ENCODE results near the gene TRIM51. TPM values are rescaled to one million over a fixed set of nuclear protein-coding genes. Genes with fewer than 3 reads are reported as not detected.
"Not testable (repeated sequence)": the region's sequence is repeated elsewhere in the genome, so short reads cannot be mapped to it uniquely, and the experiment has no call there.

Gene TRIM51, protein sequence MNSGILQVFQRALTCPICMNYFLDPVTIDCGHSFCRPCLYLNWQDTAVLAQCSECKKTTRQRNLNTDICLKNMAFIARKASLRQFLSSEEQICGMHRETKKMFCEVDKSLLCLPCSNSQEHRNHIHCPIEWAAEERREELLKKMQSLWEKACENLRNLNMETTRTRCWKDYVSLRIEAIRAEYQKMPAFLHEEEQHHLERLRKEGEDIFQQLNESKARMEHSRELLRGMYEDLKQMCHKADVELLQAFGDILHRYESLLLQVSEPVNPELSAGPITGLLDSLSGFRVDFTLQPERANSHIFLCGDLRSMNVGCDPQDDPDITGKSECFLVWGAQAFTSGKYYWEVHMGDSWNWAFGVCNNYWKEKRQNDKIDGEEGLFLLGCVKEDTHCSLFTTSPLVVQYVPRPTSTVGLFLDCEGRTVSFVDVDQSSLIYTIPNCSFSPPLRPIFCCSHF
- not detected in 2 replicates for total RNA-seq (2021; fragmentation: NEBNext Ultra II Directional; extraction: Animal tissue kit (Norgen Biotek cat#: 25700))
- polyA plus RNA-seq (2011; rRNA removed) = not detected in 2 replicates
- polyA plus RNA-seq (2011; cell fraction: cytosol; rRNA removed) = not detected
- polyA plus RNA-seq (2011; cell fraction: nucleus; rRNA removed) = not detected
- polyA plus RNA-seq (2012, experiment 1 of 2) = not detected in 4 replicates
- not detected for polyA plus RNA-seq (2012, experiment 2 of 2)
- not detected for polyA plus RNA-seq (2013, experiment 1 of 2)
- polyA plus RNA-seq (2013, experiment 2 of 2) = not detected
- not detected in 2 replicates for polyA minus RNA-seq (2011; rRNA and poly(A)+ RNA removed)
- polyA minus RNA-seq (2011; cell fraction: cytosol; rRNA and poly(A)+ RNA removed) = not detected
- polyA minus RNA-seq (2011; cell fraction: nucleus; rRNA and poly(A)+ RNA removed) = not detected
- long read RNA-seq, experiment 1 = 0 reads
- long read RNA-seq, experiment 2 = 0 reads

DNA sequence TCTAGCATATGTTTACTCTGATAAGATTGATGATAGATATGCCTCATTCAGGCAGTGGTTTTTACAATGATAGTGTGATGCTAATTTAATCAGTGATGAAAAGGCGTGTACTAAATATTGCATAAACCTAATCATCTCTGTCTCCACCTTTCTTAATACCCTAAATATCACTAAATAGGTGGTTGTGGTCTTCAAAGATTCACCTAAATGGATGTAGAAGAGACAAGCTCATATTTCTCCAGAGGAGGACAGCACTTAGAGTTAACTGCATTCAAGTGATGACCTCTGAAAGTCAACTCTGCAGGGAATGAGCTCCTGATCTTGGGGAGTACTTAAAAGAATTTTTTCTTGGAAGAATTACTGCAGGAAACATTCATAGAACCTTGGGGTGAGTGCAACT lies at the start of gene TRIM51:
TRIM51 (plus strand) TSS at position 301 of the 400 bp plus-strand sequence. CDS start 2,132 bp downstream, outside the sequence.
- H3K23ac ChIP-seq (ENCODE audit: insufficient read length); DNase-seq (ENCODE audit: low read depth in 1 of 2, low spot score in 2 of 2); POLR2A ChIA-PET (ENCODE audit: partially characterized antibody); H3K9me3 ChIP-seq (ENCODE audit: insufficient read depth in 2 of 2, low read depth in 1 of 2, low read length in 1 of 2); CTCF ChIA-PET (ENCODE audit: partially characterized antibody); H3K4me3 ChIP-seq (ENCODE audit: extremely low read depth in 1 of 4, insufficient read depth in 2 of 4, low read depth in 3 of 4, low read length in 4 of 4); H4K8ac ChIP-seq (ENCODE audit: extremely low read depth, insufficient read depth, low read length); H2BK15ac ChIP-seq (ENCODE audit: low read length); H3K4me1 ChIP-seq (replicated peaks in 1 of 4; ENCODE audit: control insufficient read depth in 3 of 4, insufficient read depth in 4 of 4, low read length in 3 of 4); H3K4ac ChIP-seq (replicated peaks; ENCODE audit: insufficient read length, low read depth, low read length); H3K14ac ChIP-seq (ENCODE audit: insufficient read length); H2BK120ac ChIP-seq (replicated peaks; ENCODE audit: low read depth, low read length); H2BK5ac ChIP-seq (ENCODE audit: low read depth, low read length); H4K20me1 ChIP-seq (replicated peaks in 1 of 2; ENCODE audit: control insufficient read depth in 1 of 2, insufficient read depth in 2 of 2, low read length in 2 of 2); H4K91ac ChIP-seq (replicated peaks; ENCODE audit: insufficient read length, low read length); H3K9ac ChIP-seq (replicated peaks in 1 of 4; ENCODE audit: extremely low read depth in 1 of 4, low read depth in 3 of 4, low read length in 3 of 4); H3K27ac ChIP-seq (ENCODE audit: low read depth, low read length); H4K5ac ChIP-seq (ENCODE audit: insufficient read length, low read depth, low read length); FAIRE-seq; H3K4me2 ChIP-seq (ENCODE audit: insufficient read depth in 1 of 2, low read depth in 2 of 2, low read length in 2 of 2); H2BK20ac ChIP-seq (ENCODE audit: low read length); H3K79me1 ChIP-seq (ENCODE audit: low read depth, low read length); H3K56ac ChIP-seq (replicated peaks; ENCODE audit: insufficient read length, low read depth, low read length); H3K23me2 ChIP-seq (ENCODE audit: low read depth, low read length); H2AK5ac ChIP-seq (ENCODE audit: low read depth, low read length); H3K18ac ChIP-seq (ENCODE audit: extremely low read depth, low read length); H2AFZ ChIP-seq (ENCODE audit: low read length); H3K36me3 ChIP-seq (ENCODE audit: control insufficient read depth in 2 of 4, insufficient read depth in 4 of 4, low read length in 3 of 4); H2BK12ac ChIP-seq (ENCODE audit: low read depth, low read length); H3K27me3 ChIP-seq (replicated peaks in 1 of 4; ENCODE audit: control insufficient read depth in 3 of 4, extremely low read depth in 1 of 4, insufficient read depth in 3 of 4, low read length in 3 of 4); H3K79me2 ChIP-seq (ENCODE audit: control insufficient read depth in 1 of 2, insufficient read depth in 2 of 2, low read length in 2 of 2): not testable (repeated sequence)
- 83% methylated on average over 1 of the region's 1 CpG; no CpG with 5 or more reads in 1 of the 2 experiments for WGBS, 2 experiments (ENCODE audit: extremely low coverage in 1 of 2, insufficient coverage in 1 of 2, insufficient read length in 1 of 2, insufficient replicate concordance in 2 of 2, low coverage in 1 of 2, low lambda C conversion rate in 2 of 2, missing lambda C conversion rate in 1 of 2)
